CD8-positive, alpha-beta memory T cell (primary cell): ENCODE measurements around the gene CENPN. TPM values are rescaled to one million over a fixed set of nuclear protein-coding genes. Genes with fewer than 3 reads are reported as not detected.

Experiments
- CTCF ChIA-PET: fragments of 350-600 bp; sonication (Branson Sonifier 250); formaldehyde crosslinking; loops from one replicate; lab custom pipeline; 2021; ENCODE audit warnings: antibody characterized with exemption; lab: Charles Lee
- POLR2A ChIA-PET: fragments of 350-600 bp; sonication (Branson Sonifier 250); formaldehyde crosslinking; loops from one replicate; lab custom pipeline; 2021; ENCODE audit warnings: antibody characterized with exemption; lab: Charles Lee
- DNase-seq, 5 donors: peaks; one replicate each; pipeline versions ENCODE4 v3.0.0 to v3.0.0-alpha.2; 2020 to 2022; ENCODE audit warnings: mixed read lengths in 1 of 5
- H3K27ac ChIP-seq: one replicate; pipeline ENCODE4 v1.7.0; 2013; ENCODE audit warnings: low read depth, mild to moderate bottlenecking, low read length, moderate library complexity
- H3K27me3 ChIP-seq: 2 replicates; pipeline ENCODE4 v1.7.0; 2013; ENCODE audit warnings: low read length, mild to moderate bottlenecking; ENCODE audit not compliant: insufficient read depth, poor library complexity, severe bottlenecking
- H3K36me3 ChIP-seq: 2 replicates; pipeline ENCODE4 v1.7.0; 2013; ENCODE audit warnings: mild to moderate bottlenecking, low read length, moderate library complexity; ENCODE audit not compliant: insufficient read depth
- H3K4me1 ChIP-seq: 2 replicates; pipeline ENCODE4 v1.7.0; 2013; ENCODE audit warnings: mild to moderate bottlenecking, low read length, moderate library complexity; ENCODE audit not compliant: insufficient read depth
- H3K4me3 ChIP-seq: 2 replicates; pipeline ENCODE4 v1.7.0; 2013; ENCODE audit warnings: mild to moderate bottlenecking, low read length
- H3K9me3 ChIP-seq: 2 replicates; pipeline ENCODE4 v1.7.0; 2013; ENCODE audit warnings: mild to moderate bottlenecking, low read length
- H3K27ac Mint-ChIP-seq, 8 donors: one replicate each; pipeline ENCODE4 v1.8.0; 2020 to 2021; ENCODE audit warnings: mixed read lengths in 8 of 8, mild to moderate bottlenecking in 6 of 8, inconsistent platforms in 3 of 8, moderate library complexity in 3 of 8
- H3K27me3 Mint-ChIP-seq, 2 donors: one replicate each; pipeline ENCODE4 v1.8.0; 2020 to 2021; ENCODE audit warnings: mixed read lengths in 2 of 2, mild to moderate bottlenecking in 1 of 2, moderate library complexity in 1 of 2
- H3K36me3 Mint-ChIP-seq, 3 donors: one replicate each; pipeline ENCODE4 v1.8.0; 2020 to 2021; ENCODE audit warnings: mixed read lengths in 3 of 3, inconsistent platforms in 1 of 3, mild to moderate bottlenecking in 1 of 3
- H3K4me1 Mint-ChIP-seq, 3 donors: one replicate each; pipeline ENCODE4 v1.8.0; 2020 to 2021; ENCODE audit warnings: mixed read lengths in 3 of 3, inconsistent platforms in 1 of 3, mild to moderate bottlenecking in 1 of 3
- H3K4me3 Mint-ChIP-seq, 7 donors: one replicate each; pipeline ENCODE4 v1.8.0; 2020 to 2021; ENCODE audit warnings: mixed read lengths in 7 of 7, mild to moderate bottlenecking in 6 of 7, moderate library complexity in 4 of 7, inconsistent platforms in 2 of 7
- H3K9me3 Mint-ChIP-seq, 5 donors: one replicate each; pipeline ENCODE4 v1.8.0; 2020 to 2022; ENCODE audit warnings: mixed read lengths in 5 of 5, mild to moderate bottlenecking in 3 of 5, moderate library complexity in 2 of 5, inconsistent platforms in 1 of 5
- polyA plus RNA-seq: library from polyadenylated mRNA; unstranded; fragments of 300-500 nt; fragmentation: Illumina TruSeq; gene quantifications from one replicate; pipeline ENCODE4 v1.2.3, GENCODE V29; 2021
- total RNA-seq, 2 experiments: library from RNA; stranded (reverse); gene quantifications; one replicate each; pipeline ENCODE4 v1.2.3, GENCODE V29; 2021

Gene CENPN
- total and polyA plus RNA-seq, 3 experiments from 2014 or later: 4.7 to 53.7 (median 52.2) TPM

- H3K4me1 ChIP-seq: peaks cover 21% of the 10 kb centered on the region
- ChIA-PET CTCF (interaction anchor here (0.6 to 9.1 kb wide), 27 partner anchors 9 to 448 kb away, joined by 3 to 77 read pairs (median 5); partner anchors contain the start of genes C16orf46, CENPN and CMC2), POLR2A (interaction anchor here (0.9 to 2.7 kb wide), 3 partner anchors 29 to 41 kb away, joined by 5 to 18 read pairs (median 8); partner anchors contain the start of genes C16orf46, CENPN and CMC2)
- Mint-ChIP-seq H3K27ac (peak overlapping the region; percentile 46 to 83 (median 74)), H3K9me3 (no peaks in the 10 kb centered on the region), H3K27me3 (peaks cover 0 to 2% of the 10 kb centered on the region in 2 donors), H3K36me3 (peaks cover 0 to 25% (median 10%) of the 10 kb centered on the region in 3 donors), H3K4me3 (peak overlapping the region; percentile 84 to 90 (median 86)), H3K4me1 (peaks cover 34 to 44% (median 44%) of the 10 kb centered on the region in 3 donors)
- DNase-seq: peak in 3 of 5 donors; percentile 27 to 70 (median 50)
- H3K4me3 ChIP-seq: peak overlapping the region; percentile 71
- no peaks in the 10 kb centered on the region for H3K27me3 ChIP-seq
- H3K36me3 ChIP-seq: no peaks in the 10 kb centered on the region
- H3K9me3 ChIP-seq: no peaks in the 10 kb centered on the region
- no peak overlapping the region for H3K27ac ChIP-seq
Measured at GRCh38 chr16:81035975-81036750, 29.1 kb downstream of the CENPN start.

DNA sequence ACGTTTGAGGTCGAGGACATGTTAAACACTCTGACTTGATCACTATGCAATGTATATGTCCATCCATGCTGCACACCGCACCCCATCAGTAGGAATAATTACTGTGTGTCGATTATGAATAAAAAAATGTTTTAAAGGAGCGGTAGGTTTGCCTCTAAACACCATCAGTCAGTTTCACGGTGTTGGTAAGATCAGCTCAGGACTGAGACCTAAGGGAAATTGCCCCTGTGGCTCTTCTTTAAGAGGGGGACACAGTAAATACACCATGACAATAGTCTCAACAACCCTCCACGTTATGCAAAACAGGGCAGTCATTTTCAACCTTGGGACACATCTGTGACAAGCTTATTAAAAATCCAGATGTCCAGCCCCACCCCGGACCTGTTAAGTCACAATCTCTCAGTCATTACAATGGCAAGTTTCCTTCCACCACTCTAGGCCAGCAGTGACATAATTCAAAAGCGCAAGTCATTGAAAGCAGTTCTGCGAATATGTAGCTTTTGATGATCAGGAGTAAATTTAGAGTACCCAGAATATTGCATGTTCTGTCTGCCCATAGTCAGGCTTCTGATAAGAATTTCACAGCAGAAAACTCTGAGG, 29.8 kb downstream of the CENPN start:
- ChIA-PET CTCF (interaction anchor here (0.9 to 9.1 kb wide), 3 partner anchors 8 to 701 kb away, joined by 3 to 77 read pairs (median 18); no protein-coding TSS in a partner anchor), POLR2A (interaction anchor here (0.9 kb wide), 1 partner anchor 29 kb away, joined by 5 read pairs; the partner anchor contains the start of genes CENPN and CMC2)
- no peak for DNase-seq
- H3K9me3 Mint-ChIP-seq: no peaks in the 10 kb centered on the region
- H3K27ac Mint-ChIP-seq: peak overlapping the region; percentile 46 to 83 (median 74)
- no peaks in the 10 kb centered on the region for H3K27me3 ChIP-seq
- H3K36me3 ChIP-seq: no peaks in the 10 kb centered on the region
- peak overlapping the region; percentile 71 for H3K4me3 ChIP-seq
- H3K27me3 Mint-ChIP-seq: peaks cover 0 to 2% of the 10 kb centered on the region in 2 donors
- no peak overlapping the region for H3K27ac ChIP-seq
- H3K4me1 ChIP-seq: peaks cover 21% of the 10 kb centered on the region
- H3K4me1 Mint-ChIP-seq: peaks cover 34 to 44% (median 44%) of the 10 kb centered on the region in 3 donors
- H3K36me3 Mint-ChIP-seq: peaks cover 4 to 31% (median 14%) of the 10 kb centered on the region in 3 donors
- H3K9me3 ChIP-seq: no peaks in the 10 kb centered on the region
- H3K4me3 Mint-ChIP-seq: peak overlapping the region; percentile 84 to 90 (median 86)

- Mint-ChIP-seq H3K4me3 (peak overlapping the region in 1 of 7 donors; percentile 64), H3K36me3 (peaks cover 15 to 62% (median 31%) of the 10 kb centered on the region in 3 donors), H3K9me3 (no peaks in the 10 kb centered on the region), H3K4me1 (peaks cover 31 to 44% (median 41%) of the 10 kb centered on the region in 3 donors), H3K27ac (peak overlapping the region in 4 of 8 donors; percentile 5 to 59 (median 34)), H3K27me3 (no peaks in the 10 kb centered on the region)
- no peak overlapping the region for H3K4me3 ChIP-seq
- H3K4me1 ChIP-seq: peaks cover 20% of the 10 kb centered on the region
- no peaks in the 10 kb centered on the region for H3K9me3 ChIP-seq
- POLR2A ChIA-PET: no interaction called here
- DNase-seq: no peak
- H3K36me3 ChIP-seq: no peaks in the 10 kb centered on the region
- CTCF ChIA-PET: interaction anchor here (1.0 kb wide), 1 partner anchor 22 kb away, joined by 3 read pairs; no protein-coding TSS in a partner anchor
- H3K27ac ChIP-seq: no peak overlapping the region
- no peaks in the 10 kb centered on the region for H3K27me3 ChIP-seq
Measured at GRCh38 chr16:81040131-81040530, 33.1 kb downstream of the CENPN start.

- Mint-ChIP-seq H3K36me3 (peaks cover 19 to 68% (median 31%) of the 10 kb centered on the region in 3 donors), H3K27ac (peak overlapping the region in 5 of 8 donors; percentile 3 to 63 (median 10)), H3K4me1 (peaks cover 29 to 44% (median 37%) of the 10 kb centered on the region in 3 donors), H3K27me3 (no peaks in the 10 kb centered on the region), H3K9me3 (no peaks in the 10 kb centered on the region), H3K4me3 (peak overlapping the region in 1 of 7 donors; percentile 39)
- CTCF ChIA-PET: no interaction called here
- H3K36me3 ChIP-seq: no peaks in the 10 kb centered on the region
- no peak overlapping the region for H3K4me3 ChIP-seq
- peaks cover 16% of the 10 kb centered on the region for H3K4me1 ChIP-seq
- H3K27me3 ChIP-seq: no peaks in the 10 kb centered on the region
- no peak for DNase-seq
- POLR2A ChIA-PET: no interaction called here
- no peak overlapping the region for H3K27ac ChIP-seq
- no peaks in the 10 kb centered on the region for H3K9me3 ChIP-seq
Measured at GRCh38 chr16:81040842-81041241, 33.8 kb downstream of the CENPN start.

DNA sequence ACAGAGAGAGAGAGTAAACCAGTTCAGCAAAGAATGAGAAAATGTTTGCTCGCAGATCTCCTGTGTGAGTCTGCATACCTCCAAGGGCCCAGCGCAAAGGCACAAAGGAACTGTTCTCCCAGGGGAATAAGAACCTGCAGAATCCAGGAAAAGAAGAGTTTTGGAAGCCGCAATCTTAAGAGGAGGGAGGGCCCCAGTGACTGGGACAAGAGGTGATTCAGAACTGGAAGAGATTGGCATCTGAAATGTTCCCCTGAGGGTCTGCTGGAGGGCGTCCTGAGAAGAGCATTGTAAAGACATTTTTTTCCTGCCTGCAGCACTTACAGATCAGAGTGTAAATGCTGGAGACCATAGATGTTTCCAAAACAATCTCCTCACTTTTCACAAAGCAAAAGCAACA, 34.7 kb downstream of the CENPN start:
- no peaks in the 10 kb centered on the region for H3K36me3 ChIP-seq
- CTCF ChIA-PET: no interaction called here
- POLR2A ChIA-PET: no interaction called here

DNA sequence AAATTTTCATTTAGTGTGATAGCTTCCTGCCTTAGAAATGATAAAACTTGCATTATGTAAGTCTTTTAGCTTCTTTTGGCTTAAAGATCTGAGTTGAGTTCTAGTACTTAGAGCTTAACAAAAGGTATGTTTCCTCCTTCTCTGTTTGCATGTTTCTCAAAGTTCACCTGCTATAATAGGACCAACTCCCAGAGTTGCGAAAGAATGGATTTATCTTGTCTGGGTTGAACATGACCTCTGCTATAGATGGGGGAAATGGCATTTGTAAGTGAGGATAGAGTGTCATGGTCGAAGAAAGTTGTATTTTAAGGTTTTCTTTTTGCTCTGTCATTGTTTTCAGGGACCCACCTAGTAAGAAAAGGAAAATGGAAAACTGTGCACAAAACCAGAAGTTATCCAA, 35.8 kb downstream of the CENPN start:
- H3K36me3 ChIP-seq: no peaks in the 10 kb centered on the region
- Mint-ChIP-seq H3K36me3 (peaks cover 19 to 61% (median 34%) of the 10 kb centered on the region in 3 donors), H3K27ac (peak overlapping the region in 3 of 8 donors; percentile 24 to 50 (median 33)), H3K27me3 (no peaks in the 10 kb centered on the region), H3K9me3 (no peaks in the 10 kb centered on the region), H3K4me1 (peaks cover 15 to 29% (median 22%) of the 10 kb centered on the region in 3 donors), H3K4me3 (no peak overlapping the region)
- H3K27ac ChIP-seq: no peak overlapping the region
- POLR2A ChIA-PET: no interaction called here
- no peaks in the 10 kb centered on the region for H3K9me3 ChIP-seq
- H3K4me1 ChIP-seq: peaks cover 2% of the 10 kb centered on the region
- no peak overlapping the region for H3K4me3 ChIP-seq
- no peaks in the 10 kb centered on the region for H3K27me3 ChIP-seq
- DNase-seq: no peak
- CTCF ChIA-PET: no interaction called here

More for the DNA sequence above, 34.7 kb downstream of the CENPN start:
- H3K4me1 Mint-ChIP-seq: peaks cover 26 to 40% (median 34%) of the 10 kb centered on the region in 3 donors
- no peaks in the 10 kb centered on the region for H3K27me3 ChIP-seq
- H3K9me3 Mint-ChIP-seq: no peaks in the 10 kb centered on the region
- DNase-seq: no peak
- H3K27ac Mint-ChIP-seq: peak overlapping the region in 3 of 8 donors; percentile 23 to 90 (median 73)
- no peak overlapping the region for H3K4me3 ChIP-seq
- H3K36me3 Mint-ChIP-seq: peaks cover 19 to 67% (median 32%) of the 10 kb centered on the region in 3 donors
- H3K27ac ChIP-seq: no peak overlapping the region
- H3K9me3 ChIP-seq: no peaks in the 10 kb centered on the region
- H3K27me3 Mint-ChIP-seq: no peaks in the 10 kb centered on the region
- peaks cover 13% of the 10 kb centered on the region for H3K4me1 ChIP-seq
- no peak overlapping the region for H3K4me3 Mint-ChIP-seq

DNA sequence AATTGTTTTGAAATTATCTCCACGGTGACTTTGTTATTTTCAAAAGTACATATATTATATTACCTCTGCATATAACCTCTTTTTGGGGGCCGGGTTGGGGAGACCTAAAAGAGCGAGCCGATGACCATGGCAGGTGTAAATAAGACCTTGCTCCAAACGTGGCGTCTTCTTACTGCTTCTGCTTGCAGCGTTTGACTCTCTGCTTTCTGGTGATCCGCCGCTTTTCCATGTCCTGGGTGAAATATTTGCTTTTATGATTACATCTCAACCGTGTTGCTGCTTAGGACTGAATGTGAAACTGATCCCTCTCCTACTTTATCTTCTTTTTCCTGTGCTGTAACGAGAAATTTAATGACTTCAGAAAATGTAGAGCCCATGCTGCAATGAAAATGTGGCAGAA, 46.7 kb downstream of the CENPN start:
- POLR2A ChIA-PET: no interaction called here
- H3K27ac Mint-ChIP-seq: no peak overlapping the region
- no peaks in the 10 kb centered on the region for H3K4me1 Mint-ChIP-seq
- CTCF ChIA-PET: no interaction called here
- H3K36me3 Mint-ChIP-seq: peaks cover 0 to 14% (median 5%) of the 10 kb centered on the region in 3 donors
- H3K4me3 Mint-ChIP-seq: no peak overlapping the region
- H3K27me3 ChIP-seq: no peaks in the 10 kb centered on the region
- H3K36me3 ChIP-seq: no peaks in the 10 kb centered on the region
- no peak overlapping the region for H3K4me3 ChIP-seq
- peaks cover 4% of the 10 kb centered on the region for H3K9me3 ChIP-seq
- H3K9me3 Mint-ChIP-seq: peaks cover 14 to 17% (median 15%) of the 10 kb centered on the region in 5 donors
- H3K4me1 ChIP-seq: no peaks in the 10 kb centered on the region
- H3K27me3 Mint-ChIP-seq: peaks cover 0 to 5% of the 10 kb centered on the region in 2 donors
- no peak for DNase-seq
- H3K27ac ChIP-seq: no peak overlapping the region
